HG03571 (cell line): ENCODE data around the gene ZNF490.
"Not testable (repeated sequence)": the region's sequence is repeated elsewhere in the genome, so short reads cannot be mapped to it uniquely, and the experiment has no call there.

Experiments
- ATAC-seq: cut with Tn5 transposase; IDR thresholded peaks from one replicate; pipeline ENCODE4 v1.9.1; 2021; ENCODE audit not compliant: unreplicated experiment

Gene ZNF490

GRCh38 chr19:12623361-12624031, 12.9 kb upstream of the ZNF490 start:
- no peak for ATAC-seq

- not testable (repeated sequence) for ATAC-seq
Measured at GRCh38 chr19:12621253-12622024, 10.8 kb upstream of the ZNF490 start.

- ATAC-seq: no peak
Measured at GRCh38 chr19:12617646-12618045, 7.0 kb upstream of the ZNF490 start.

GRCh38 chr19:12611361-12611699, 717 bp upstream of the ZNF490 start:
- no peak for ATAC-seq

GRCh38 chr19:12607631-12608030, 3.0 kb downstream of the ZNF490 start:
- no peak for ATAC-seq

GRCh38 chr19:12606796-12607195, 3.8 kb downstream of the ZNF490 start:
- no peak for ATAC-seq

GRCh38 chr19:12603714-12604113, 6.9 kb downstream of the ZNF490 start:
- ATAC-seq: peak; percentile 55

- no peak for ATAC-seq
Measured at GRCh38 chr19:12597594-12597993, 13.0 kb downstream of the ZNF490 start.

- ATAC-seq: no peak
Measured at GRCh38 chr19:12596927-12597548, 13.6 kb downstream of the ZNF490 start.

- no peak for ATAC-seq
Measured at GRCh38 chr19:12596485-12596884, 14.1 kb downstream of the ZNF490 start.

GRCh38 chr19:12581100-12581499, 29.5 kb downstream of the ZNF490 start:
- ATAC-seq: no peak

GRCh38 chr19:12580180-12580694, 30.4 kb downstream of the ZNF490 start:
- no peak for ATAC-seq

GRCh38 chr19:12578641-12579040, 32.0 kb downstream of the ZNF490 start:
- no peak for ATAC-seq

- no peak for ATAC-seq
Measured at GRCh38 chr19:12574036-12574435, 36.6 kb downstream of the ZNF490 start.

GRCh38 chr19:12567951-12568350, 42.7 kb downstream of the ZNF490 start:
- ATAC-seq: no peak

GRCh38 chr19:12566380-12566779, 44.2 kb downstream of the ZNF490 start:
- ATAC-seq: not testable (repeated sequence)

GRCh38 chr19:12564016-12564664, 46.5 kb downstream of the ZNF490 start:
- no peak for ATAC-seq

GRCh38 chr19:12555456-12555930, 55.1 kb downstream of the ZNF490 start:
- ATAC-seq: no peak

GRCh38 chr19:12551060-12551832, 59.4 kb downstream of the ZNF490 start, which contains the start of gene ZNF564:
TSS of gene ZNF564 (minus strand) at chr19:12551482. CDS start at chr19:12551332, 150 bp downstream.
- ATAC-seq: peak; percentile 93

- ATAC-seq: no peak
Measured at GRCh38 chr19:12546903-12547302, 63.7 kb downstream of the ZNF490 start.
